GM18498 (cell line): ENCODE measurements around the gene ADSS1.

Experiments used
- ATAC-seq: cut with Tn5 transposase; IDR thresholded peaks from one replicate; pipeline ENCODE4 v1.9.1; 2021; ENCODE audit warnings: mild to moderate bottlenecking, moderate library complexity; ENCODE audit not compliant: unreplicated experiment

ADSS1 gene

DNA sequence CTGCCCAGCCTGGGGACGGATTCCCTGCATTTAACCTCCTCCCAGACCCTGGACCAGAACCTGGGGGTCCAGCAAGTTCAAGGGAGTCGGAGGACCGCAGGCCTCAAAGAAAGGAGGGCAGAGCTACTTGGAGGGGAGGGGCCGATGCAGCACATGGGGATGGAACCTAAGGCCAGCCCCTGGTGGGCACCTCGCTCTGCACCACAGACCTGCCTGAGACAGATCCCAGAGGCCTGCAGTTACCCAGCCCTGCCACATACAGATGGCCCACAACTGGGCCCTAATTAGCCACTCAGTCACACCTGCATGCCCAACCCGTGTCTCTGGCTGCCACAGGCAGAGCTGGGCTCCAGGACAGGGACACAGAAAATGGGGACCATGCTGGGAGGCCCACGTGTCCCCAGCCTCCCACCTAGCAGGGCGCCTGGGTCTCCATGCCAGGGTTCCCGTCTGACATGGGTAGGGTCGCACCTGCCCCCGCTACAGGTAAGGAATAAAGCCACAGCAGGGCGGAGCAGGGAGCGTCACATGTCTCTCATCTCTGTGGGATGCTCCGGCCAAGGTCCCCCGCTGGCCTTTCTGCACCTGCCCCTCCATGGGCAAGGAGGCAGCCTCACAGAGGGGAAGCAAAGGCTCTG is 54.8 kb downstream of the ADSS1 start:
- ATAC-seq, result no peak

DNA sequence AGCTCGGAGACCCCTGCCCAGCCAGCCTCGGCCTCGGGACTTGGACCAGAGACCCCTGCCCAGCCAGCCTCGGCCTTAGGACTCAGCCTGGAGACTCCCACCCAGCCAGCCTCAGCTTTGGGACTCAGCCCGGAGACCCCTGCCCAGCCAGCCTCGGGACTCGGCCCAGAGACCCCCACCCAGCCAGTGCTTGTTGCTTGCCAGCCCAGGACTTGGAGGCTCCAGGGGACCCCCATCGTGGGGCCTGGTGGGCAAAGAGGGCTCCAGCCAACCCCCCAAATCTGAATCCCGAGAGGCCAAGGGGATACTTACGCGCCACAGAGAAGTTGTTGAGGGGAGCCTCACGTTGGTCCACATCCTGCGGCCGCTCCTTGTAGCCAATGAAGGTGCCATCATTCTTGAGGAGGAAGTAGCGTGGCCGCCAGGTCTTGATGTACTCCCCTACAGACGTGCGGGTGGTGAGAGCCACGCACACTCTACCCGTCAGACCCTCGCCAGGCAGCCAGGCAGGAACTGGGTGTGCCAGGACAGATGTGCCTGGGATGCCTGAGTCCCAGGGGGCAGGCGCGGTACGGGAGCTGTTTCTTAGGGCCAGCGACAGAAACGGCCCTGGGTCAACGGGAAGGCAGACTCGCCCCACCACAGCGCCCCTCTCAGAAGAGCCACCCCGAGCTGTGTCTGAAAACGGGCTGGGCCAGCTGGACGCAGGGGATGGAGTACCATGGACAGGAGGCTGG is 55.9 kb downstream of the ADSS1 start:
- ATAC-seq, result no peak

DNA sequence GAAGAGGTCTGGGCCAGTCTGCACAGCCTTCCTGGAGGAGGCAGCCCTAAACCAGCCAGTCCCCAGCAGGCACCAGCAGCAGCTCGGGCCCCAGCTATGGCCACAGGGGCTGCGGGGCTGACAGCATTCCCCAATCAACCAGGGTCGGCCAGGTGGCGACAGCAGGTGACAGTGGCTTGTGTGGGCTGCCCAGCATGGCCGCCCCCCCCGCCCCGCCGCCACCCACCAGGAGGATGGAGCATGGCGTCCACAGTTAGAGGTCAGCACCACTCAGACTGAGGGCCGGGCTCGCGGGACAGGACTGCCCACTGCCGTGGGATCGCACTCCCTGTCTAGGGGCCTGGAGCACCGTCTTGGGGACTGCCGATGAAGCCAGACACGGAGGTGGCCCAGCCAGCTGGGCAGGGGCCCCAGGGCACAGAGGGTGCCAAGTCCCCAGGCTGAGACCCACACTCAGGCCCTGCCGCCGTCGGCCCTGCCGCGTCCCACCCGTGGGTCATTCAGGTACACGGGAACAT is 56.5 kb downstream of the ADSS1 start:
- no peak for ATAC-seq

DNA sequence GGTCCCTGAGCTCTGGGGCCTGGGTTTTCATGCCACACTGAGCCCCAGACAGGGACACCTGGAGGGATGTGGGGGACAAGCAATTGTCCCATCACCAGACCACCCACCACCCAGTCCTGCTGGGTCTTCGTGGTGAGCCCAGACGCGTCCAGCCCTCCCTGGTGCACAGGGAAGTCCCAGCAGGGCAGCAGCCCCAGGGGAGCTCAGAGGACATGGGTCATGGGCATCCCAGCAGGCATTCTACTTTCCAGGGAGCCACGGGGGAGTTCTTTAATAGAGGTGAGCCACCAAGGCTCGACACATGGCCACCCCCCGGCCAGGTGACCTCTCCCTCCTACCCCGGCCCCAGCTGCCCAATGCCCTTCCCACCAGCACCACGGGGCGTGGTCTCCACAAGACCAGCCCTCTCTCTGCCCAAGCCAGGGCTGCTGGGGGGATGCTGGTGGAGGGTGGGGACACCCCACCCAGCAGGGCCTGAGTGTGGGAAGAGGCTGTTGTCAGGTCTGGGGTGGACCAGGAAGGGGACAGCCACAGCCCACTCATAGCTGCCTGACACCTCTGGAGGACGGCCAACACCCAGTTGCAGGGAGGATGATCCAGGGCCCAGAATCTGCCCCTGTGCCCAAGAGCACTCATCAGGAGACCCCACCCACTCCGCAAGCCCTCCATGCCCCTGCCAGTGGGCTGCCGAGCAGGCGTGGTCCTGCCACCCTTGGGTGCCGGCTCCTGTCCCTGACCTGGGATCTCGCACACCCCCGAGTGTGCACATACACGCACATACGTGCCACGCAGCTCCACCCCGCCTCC is 57.4 kb downstream of the ADSS1 start:
- no peak for ATAC-seq

DNA sequence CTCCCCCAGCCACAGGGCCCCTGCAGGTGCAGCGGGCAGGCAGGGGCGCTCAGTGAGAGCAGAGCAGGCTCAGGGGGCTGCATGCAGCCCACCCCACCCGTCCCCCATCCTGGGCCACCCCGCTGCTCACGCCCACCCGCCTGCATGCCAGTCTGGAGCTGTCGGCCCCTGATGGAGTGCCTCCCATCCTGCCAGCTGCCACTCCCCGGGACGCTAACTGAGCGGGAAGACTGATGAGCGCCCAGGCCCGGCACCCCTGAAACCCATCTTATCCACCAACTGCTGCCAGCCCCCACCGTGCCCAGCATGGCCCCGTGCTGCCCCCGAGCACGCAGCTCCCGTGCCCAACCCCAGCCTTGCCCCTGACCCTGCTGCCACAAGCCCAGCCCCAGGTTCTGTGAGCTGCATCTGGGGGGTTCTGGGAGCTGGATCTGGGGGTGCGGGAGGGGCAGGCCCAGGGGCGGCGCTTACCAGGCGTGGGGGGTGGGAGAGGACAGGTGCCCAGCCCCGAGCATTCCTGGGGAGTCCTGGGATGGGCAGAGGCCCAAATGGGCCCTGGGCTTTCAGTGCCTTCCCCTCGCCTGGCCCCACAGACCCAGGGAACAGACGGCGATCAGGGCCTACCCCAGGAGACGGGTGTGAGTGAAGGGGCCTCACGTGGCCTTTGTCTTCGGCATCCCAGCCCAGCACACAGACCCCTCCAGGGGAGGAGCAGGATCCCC is 58.2 kb downstream of the ADSS1 start:
- no peak for ATAC-seq

DNA sequence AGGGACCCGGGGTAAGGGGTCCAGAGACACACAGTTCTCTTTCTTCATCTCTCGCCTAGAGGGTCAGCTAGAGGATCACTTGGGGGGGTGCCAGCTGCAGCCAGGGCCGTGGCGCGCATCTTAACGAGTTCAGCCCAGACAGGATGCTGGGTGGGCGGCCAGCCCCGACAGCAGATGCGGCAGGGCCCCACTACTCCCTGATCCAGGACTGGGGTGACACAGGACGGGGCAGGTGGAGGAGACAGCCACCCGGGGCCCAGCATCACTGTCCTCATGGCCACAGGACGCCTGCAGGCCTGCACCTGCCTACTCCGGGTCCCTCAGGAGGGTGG is 58.7 kb downstream of the ADSS1 start:
- ATAC-seq, result no peak

DNA sequence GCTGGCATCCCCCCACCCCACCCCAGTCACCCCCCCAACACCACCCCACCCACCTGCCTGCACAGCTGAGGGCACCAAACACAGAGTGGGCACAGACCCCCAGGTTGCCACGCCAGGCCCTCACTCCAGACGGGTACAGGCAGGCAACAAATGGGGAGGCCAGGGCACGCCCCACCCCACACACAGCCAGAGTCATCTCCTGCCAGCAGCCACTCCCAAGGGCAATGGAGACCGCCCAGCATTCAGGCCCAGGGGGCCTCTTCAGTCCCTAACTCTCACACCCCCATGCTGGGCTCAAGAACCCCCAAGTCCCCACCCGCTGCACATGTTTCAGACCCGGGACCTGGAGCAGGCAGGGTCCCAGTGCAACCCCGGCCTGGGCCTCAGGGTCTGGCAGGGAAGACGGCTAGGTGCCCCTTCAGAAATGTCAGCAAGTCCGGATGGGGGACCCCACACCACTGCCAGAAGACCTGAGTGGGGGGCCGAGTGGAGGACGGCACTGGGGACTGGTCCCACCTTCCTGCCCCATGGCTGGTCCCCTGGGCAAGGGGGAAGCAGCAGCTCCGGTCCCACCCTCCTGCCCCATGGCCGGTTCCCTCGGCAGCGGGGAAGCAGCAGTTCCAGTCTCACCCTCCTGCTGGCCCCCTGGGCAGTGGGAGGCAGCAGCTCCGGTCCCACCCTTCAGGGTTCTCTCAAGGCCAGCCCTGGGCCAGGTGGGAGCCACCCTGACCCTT is 59.6 kb downstream of the ADSS1 start:
- no peak for ATAC-seq

DNA sequence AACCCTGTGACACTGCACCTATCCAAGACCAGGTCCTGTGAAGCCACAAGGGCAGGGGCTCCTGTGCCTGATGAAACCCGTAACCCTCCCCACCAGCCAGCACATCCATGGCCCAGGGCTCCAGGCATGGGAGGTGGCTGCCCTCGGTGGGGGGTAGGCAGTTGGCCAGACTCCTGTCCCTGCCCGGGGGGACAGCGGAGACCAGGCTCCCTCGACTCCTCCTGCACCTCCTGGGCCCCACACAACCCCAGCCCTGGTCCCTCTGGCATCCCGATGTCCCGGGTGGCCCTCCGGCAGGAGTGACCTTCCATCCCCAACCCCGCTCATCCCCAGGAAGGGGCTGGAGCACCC is 60.2 kb downstream of the ADSS1 start:
- ATAC-seq, result no peak

DNA sequence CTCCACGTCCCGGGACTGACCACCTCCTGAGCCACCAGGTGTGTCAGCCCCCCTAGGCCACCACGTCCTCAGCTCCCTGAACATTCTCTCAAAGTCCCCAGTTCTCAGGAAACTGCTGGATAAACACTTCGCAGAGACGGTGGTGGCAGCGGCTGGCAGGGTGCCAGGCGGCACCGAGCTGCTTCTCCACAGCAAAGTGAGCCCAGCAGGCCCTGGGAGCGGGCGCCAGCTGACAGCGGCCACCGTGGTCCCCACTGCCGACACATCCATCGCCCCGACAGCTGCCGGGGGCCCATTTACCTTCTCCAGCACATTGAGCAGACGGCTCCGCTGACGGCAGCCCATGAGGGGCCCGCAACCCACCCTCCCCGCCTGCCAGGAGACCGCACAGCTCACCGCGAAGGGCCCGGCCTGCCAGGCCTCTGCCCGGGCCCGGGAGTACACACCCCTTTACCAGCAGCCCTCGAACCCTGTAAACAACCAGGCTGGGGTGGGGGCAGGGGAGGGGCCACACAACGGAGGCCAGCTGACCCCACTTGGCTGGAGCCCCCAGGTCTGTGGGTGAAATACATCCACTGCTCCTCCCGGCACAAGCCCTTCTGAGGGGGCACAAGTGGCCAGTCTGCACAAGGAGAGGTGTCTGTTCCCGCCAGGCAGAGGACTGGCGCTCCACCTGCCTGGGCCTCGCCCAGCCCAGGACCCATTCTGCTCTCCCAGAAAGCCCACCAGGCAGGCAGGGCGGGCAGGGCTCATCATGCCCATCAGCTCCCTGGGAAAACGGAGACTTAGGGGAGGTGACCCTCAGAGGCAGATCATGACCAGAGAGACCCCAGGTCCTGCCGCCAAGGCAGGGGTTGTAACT is 61.0 kb downstream of the ADSS1 start:
- ATAC-seq, result no peak

DNA sequence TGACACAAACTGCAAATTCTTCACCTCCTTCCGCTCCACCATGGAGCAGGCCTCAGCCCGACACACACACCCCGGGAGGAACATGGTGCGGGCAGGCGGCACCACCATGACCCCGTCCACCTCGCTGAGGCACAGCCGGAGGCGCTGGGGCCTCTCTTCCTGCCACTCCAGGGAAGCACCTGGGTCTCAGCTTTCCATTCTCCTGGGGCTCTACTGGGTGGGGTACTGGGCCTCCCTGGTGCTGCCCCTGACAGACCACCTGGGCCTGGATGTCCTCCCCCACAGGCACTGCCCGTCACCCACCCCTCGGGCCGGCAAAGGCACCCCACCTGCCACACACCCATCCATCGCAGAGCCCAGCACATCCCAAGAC is 61.7 kb downstream of the ADSS1 start:
- no peak for ATAC-seq

DNA sequence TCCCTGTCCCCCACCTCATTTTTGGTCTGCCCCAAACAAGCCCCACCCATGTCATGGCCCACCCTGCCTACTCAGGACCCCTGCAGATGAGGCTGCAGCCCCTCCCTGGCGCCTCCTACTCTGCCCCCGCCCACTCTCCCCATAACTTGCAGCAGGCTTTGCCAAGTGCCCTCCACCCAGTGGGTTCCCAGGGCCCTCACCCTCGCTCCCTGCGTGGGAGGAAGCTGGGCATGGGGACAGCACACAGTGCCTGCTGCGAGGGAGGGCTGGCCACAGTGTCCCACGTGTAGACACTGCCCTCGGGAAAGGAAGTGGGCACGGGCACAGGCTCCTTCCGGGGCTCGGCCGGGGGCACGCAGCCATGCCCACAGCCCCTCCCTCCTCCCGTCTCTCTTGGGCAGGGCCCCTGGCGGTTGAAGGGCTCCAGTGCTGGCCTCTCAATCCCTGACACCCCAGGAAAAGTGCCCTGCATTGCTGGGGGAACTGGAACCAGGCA is 62.1 kb downstream of the ADSS1 start:
- ATAC-seq, result no peak

DNA sequence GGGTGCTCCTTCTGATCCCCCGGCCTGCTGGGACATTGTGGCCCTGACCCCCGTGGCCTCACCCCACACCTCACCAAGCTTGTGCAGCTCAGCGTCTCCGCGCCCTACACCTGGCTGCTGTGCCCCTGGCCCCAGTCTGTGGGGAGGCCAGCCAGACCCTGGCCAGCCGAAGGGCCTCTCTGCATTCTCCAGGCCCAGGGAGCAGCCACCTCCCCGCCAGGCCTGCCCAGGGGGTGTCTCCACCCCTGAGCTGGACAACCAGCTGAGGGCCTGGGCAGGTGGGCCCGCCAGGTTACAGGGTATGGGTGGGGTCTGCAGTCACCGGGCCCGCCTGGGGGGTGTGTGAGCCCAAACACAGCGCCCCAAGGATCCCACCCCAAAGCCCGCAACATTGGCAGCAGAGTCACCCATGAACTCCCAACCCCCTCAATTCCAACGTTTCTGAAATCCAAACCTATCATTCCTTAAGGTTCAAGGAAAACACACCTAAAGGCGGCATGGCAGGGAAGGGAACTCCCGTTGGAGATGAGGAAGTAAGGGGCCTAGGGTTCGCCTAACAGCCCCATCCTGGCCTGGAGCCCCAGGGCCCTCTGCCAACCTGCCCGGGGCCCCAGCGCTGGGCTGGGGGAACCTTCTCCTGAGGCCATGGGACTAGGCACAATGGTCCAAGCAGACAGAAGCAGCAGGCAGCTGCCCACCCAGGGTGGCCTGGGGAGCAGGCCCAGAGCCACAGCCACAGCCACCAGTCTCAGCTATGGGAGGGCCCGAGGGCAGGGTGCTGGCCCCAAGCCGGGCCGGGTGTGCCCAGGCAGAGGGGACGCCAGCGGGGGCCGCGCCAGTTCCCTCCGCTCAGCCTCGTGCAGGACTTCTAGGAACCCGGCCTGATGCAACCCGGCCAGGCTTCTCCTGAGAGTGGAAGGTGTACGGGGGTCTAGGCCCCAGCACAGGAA is 63.0 kb downstream of the ADSS1 start:
- ATAC-seq, result no peak

DNA sequence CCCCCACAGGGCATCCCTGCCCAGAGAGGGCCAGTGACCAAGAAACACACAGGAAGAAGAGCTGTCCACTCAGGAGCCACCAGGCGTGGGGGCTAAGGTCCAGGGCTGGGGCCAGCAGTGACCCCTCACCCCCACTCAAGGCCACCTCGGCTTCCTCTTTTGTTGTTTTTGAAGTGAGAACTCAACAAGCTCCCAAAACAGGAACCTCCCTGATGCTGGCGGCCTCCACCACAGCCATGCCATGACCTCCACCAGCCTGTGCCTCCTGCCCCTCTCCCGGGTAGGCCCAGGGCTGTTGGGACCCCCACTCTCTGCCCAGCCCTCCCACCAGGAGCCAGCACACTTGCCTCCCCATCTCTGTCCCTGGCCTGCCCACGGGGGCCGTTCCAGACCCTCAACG is 63.7 kb downstream of the ADSS1 start:
- no peak for ATAC-seq

DNA sequence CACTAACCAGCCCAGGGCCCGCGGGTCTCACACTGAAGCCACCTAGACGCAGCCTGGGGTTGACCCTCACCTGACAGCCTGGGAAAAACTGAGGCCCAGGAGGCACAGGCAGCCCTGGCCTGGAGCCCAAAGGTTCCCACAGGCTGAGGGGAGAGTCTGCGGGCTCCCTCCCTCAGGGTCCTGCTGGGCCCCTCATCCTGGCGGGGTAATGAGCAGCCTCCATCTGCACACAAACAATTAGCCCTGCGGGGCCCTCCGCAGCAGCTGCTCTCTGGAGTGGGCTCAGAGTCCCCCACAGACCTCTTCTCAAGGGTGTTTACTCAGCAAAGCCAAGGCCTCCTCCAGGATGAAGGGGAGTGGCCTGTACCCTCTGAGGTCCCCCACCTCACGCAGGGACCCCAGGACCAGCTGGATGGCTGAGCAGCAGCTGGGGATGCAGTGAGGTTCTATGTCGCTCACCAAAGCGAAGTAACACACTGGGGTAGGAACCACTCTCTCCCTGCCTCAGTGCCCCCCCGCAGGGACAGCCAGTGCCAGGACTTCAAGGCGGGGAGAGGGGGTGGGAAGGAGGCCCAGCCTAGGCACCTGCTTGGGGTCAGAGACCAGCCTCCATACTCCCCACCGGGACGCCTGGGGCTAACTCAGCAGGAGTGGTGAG is 64.3 kb downstream of the ADSS1 start:
- ATAC-seq, result no peak

DNA sequence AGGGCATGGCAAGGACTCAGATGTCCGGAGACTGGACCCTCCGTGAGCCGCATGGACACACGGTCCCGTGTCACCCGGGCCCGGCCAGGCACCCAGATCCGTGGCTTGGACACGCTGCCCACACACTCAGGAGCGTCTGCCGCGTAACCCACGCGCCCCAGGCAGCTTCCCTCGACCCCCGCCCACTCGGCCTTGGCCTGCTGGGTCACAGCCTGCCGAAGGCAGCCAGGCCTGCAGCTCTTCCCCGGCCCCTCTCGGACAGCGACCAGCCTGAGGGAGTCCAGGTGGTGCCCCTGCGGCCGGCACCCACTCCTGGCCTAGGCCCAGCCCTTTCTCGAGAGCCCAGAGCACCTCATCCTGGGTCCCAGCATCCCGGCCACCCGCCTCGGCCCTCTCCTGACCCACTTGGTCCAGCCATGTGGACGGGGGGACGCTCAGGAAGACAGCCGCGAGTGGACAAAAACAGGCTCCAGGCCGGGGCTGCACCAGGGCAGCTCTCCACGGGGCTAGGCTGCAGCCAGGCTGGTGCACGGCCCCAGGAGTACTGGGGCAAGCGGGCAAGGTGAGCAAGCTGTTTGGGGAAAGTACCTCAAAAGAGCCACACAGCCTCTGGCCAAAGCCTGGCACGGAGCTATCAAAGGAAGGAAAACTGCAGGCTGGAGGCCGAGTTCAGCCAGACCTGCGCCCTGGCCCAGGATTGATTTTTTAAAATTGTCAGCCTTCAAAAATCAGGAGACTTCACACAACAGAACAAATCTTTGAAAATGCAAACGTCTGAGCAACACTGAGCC is 65.0 kb downstream of the ADSS1 start:
- ATAC-seq, result no peak

DNA sequence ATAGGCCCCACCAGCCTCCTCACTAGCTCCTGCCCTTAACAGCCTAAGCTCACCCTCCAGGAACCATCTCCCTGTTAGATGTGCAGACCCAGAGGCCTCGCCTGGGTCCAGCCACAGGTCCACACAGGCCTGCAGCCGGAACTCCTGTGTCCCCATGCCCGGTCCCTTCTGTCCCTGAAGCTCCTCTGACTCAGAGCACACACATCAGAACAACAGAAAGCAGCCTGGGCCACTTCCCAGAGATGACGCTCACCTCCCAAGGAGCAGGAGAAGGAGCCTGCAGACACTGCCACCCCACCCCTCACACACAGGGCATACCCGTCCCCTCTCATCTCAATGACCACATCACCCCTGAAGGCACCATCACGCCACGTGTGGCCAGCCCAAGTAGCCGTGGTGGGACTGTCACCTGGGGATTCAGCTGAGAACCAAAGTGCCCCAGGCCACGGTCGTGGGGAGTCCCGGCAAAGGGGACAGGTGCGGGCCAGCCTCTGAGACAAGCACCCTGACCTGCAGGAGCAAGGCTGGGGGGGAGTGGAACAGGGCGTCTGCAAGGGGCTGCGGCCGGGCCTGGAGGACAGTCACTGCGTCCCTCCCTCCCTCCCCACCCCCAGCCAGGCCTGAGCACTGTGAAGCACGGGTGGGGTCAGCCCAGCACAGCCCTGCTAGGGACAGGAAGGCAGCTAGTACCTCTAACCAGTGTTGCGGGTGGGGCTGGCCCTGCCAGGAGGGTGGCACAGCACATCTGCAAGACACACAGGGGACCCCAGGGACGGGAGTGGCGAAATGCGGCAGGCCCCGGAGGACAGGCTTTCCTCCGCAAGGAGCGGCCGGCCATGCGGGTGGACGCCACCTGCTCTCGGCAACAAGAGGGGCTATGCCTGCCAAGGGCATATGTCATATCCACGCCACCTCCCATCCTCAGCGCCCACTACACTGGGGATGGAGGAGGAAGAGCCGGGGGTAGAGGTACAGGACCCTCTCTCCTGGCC is 66.0 kb downstream of the ADSS1 start:
- ATAC-seq, result no peak
